MM.1S (cell line): ENCODE data around the gene POLD3.

Source experiments
- EZH2phosphoT487 ChIP-seq: fragments of 300-600 bp; sonication (generic); IDR thresholded peaks from 2 replicates; pipeline ENCODE4 v1.6.1; 2018; ENCODE audit warnings: antibody characterized with exemption, low read length
- TF ChIP-seq, protein P1 (sequence below): fragments of 300-600 bp; sonication (generic); IDR thresholded peaks from 2 replicates; pipeline ENCODE4 v1.5.1; 2016; ENCODE audit warnings: antibody characterized with exemption, low read length, mixed read lengths

DNA sequence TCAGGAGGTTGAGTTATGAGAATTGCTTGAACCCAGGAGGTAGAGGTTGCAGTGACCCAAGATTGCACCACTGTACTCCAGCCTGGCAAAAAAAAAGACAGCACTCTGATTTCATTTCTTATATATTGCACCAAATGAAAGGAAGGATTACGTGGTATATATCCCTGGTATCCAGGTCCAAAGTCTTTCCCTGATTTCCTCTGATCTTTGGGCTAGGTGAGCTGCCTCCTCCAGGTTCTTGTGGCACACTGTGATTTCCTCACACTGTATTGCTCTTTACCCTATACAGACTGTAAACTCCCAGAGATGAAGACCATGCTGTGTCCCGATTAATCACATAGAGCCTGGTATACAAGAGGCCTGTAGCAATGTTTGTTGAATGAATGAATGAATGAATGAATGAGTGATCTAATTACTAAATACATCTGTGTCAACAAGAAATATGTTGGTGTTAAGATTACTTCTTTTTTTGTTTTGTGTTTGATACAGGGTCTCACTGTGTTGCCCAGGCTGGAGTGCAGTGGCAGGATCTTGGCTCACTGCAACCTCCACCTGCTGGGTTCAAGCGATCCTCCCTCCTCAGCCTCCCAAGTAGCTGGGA lies 9.3 kb upstream of the POLD3 start:
- TF ChIP-seq, protein P1, sequence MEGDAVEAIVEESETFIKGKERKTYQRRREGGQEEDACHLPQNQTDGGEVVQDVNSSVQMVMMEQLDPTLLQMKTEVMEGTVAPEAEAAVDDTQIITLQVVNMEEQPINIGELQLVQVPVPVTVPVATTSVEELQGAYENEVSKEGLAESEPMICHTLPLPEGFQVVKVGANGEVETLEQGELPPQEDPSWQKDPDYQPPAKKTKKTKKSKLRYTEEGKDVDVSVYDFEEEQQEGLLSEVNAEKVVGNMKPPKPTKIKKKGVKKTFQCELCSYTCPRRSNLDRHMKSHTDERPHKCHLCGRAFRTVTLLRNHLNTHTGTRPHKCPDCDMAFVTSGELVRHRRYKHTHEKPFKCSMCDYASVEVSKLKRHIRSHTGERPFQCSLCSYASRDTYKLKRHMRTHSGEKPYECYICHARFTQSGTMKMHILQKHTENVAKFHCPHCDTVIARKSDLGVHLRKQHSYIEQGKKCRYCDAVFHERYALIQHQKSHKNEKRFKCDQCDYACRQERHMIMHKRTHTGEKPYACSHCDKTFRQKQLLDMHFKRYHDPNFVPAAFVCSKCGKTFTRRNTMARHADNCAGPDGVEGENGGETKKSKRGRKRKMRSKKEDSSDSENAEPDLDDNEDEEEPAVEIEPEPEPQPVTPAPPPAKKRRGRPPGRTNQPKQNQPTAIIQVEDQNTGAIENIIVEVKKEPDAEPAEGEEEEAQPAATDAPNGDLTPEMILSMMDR = no peak
- TF ChIP-seq EZH2phosphoT487 = no peak
